Spleen (tissue), 7 donors: ENCODE results near the gene NFASC.

Experiments used
- CTCF ChIP-seq, 11 experiments: fragments of 200-600 bp in 7 of 11; fragments of 450-650 bp in 4 of 11; sonication (generic) in 4 of 11; IDR thresholded peaks in 8 of 11; conservative IDR thresholded peaks in 3 of 11; 1 replicate in 7 of 11; 2 replicates in 4 of 11; pipeline versions ENCODE4 v1.4.0 to v1.8.0; 2016 to 2021; ENCODE audit warnings: antibody characterized with exemption in 11 of 11, inconsistent platforms in 4 of 11, mild to moderate bottlenecking in 1 of 11
- POLR2A ChIP-seq, 3 donors: fragments of 450-650 bp; IDR thresholded peaks; one replicate each; pipeline ENCODE4 v1.5.1; 2017; ENCODE audit warnings: antibody characterized with exemption in 3 of 3, mild to moderate bottlenecking in 1 of 3
- POLR2AphosphoS5 ChIP-seq, 3 donors: sonication (generic); formaldehyde crosslinking; IDR thresholded peaks; one replicate each; pipeline ENCODE4 v1.5.1; 2017; ENCODE audit warnings: antibody characterized with exemption in 3 of 3
- donor health status: DM: no; HTN: no; CAD: no; lungs with moderate emphysema.
- donor health status: DM: no; HTN: no; CAD: no.
- donor health status: DM: no; HTN: no; CAD: no.

GRCh38 chr1:204936765-204937164, 66.1 kb downstream of the NFASC start:
- TF ChIP-seq CTCF (IDR thresholded peaks at IDR 0.05 in 8 of 11, conservative IDR thresholded peaks at IDR 0.05 in 3 of 11) (no peak), POLR2A (IDR thresholded peaks at IDR 0.05) (no peak), POLR2AphosphoS5 (IDR thresholded peaks at IDR 0.05) (no peak)
